Spleen (tissue), 11 donors: ENCODE measurements around the gene TMX4. TPM values are rescaled to one million over a fixed set of nuclear protein-coding genes. Genes with fewer than 3 reads are reported as not detected.
"Not testable (repeated sequence)": the region's sequence is repeated elsewhere in the genome, so short reads cannot be mapped to it uniquely, and the experiment has no call there.

Experiments used
- DNase-seq: peaks from one replicate; pipeline ENCODE4 v3.0.0-alpha.2; 2020
- H3K27ac ChIP-seq, 8 donors: fragments of 200-600 bp; sonication (generic) in 7 of 8; 1 replicate in 4 of 8; 2 replicates in 4 of 8; pipeline versions ENCODE4 v1.5.0 to v1.8.0; 2016 to 2021; ENCODE audit warnings: inconsistent platforms in 4 of 8, mild to moderate bottlenecking in 4 of 8, moderate library complexity in 1 of 8
- H3K27me3 ChIP-seq, 7 donors: fragments of 200-600 bp; sonication (generic) in 6 of 7; replicated peaks in 1 of 7; 1 replicate in 4 of 7; 2 replicates in 3 of 7; pipeline versions ENCODE4 v1.5.0 to v1.8.0; 2016 to 2021; ENCODE audit warnings: inconsistent platforms in 3 of 7, mild to moderate bottlenecking in 1 of 7
- H3K36me3 ChIP-seq, 6 donors: fragments of 200-600 bp; sonication (generic) in 5 of 6; 1 replicate in 4 of 6; 2 replicates in 2 of 6; pipeline versions ENCODE4 v1.5.0 to v1.8.0; 2016 to 2021; ENCODE audit warnings: inconsistent platforms in 2 of 6
- H3K4me1 ChIP-seq, 6 donors: fragments of 200-600 bp; sonication (generic) in 5 of 6; 1 replicate in 3 of 6; 2 replicates in 3 of 6; pipeline versions ENCODE4 v1.5.0 to v1.8.0; 2016 to 2021; ENCODE audit warnings: inconsistent platforms in 3 of 6
- H3K4me3 ChIP-seq, 8 donors: fragments of 200-600 bp; sonication (generic) in 7 of 8; 1 replicate in 4 of 8; 2 replicates in 4 of 8; pipeline versions ENCODE4 v1.5.0 to v1.8.0; 2016 to 2021; ENCODE audit warnings: inconsistent platforms in 4 of 8, mild to moderate bottlenecking in 4 of 8, moderate library complexity in 2 of 8
- H3K9me3 ChIP-seq, 8 donors: fragments of 200-600 bp; sonication (generic) in 7 of 8; 1 replicate in 4 of 8; 2 replicates in 4 of 8; pipeline versions ENCODE4 v1.5.0 to v1.8.0; 2016 to 2021; ENCODE audit warnings: inconsistent platforms in 4 of 8
- CTCF ChIP-seq, 11 experiments: fragments of 200-600 bp in 7 of 11; fragments of 450-650 bp in 4 of 11; sonication (generic) in 4 of 11; IDR thresholded peaks in 8 of 11; conservative IDR thresholded peaks in 3 of 11; 1 replicate in 7 of 11; 2 replicates in 4 of 11; pipeline versions ENCODE4 v1.4.0 to v1.8.0; 2016 to 2021; ENCODE audit warnings: antibody characterized with exemption in 11 of 11, inconsistent platforms in 4 of 11, mild to moderate bottlenecking in 1 of 11
- POLR2A ChIP-seq, 3 donors: fragments of 450-650 bp; IDR thresholded peaks; one replicate each; pipeline ENCODE4 v1.5.1; 2017; ENCODE audit warnings: antibody characterized with exemption in 3 of 3, mild to moderate bottlenecking in 1 of 3
- POLR2AphosphoS5 ChIP-seq, 3 donors: sonication (generic); formaldehyde crosslinking; IDR thresholded peaks; one replicate each; pipeline ENCODE4 v1.5.1; 2017; ENCODE audit warnings: antibody characterized with exemption in 3 of 3
- WGBS, 5 donors: extraction: QIAGEN DNeasy Blood & Tissue Kit in 3 of 5; methylation state at CpG; one replicate each; pipeline versions ENCODE4 v1.1.5 to v1.1.7; 2013 to 2018; 5-methylcytosine and 5-hydroxymethylcytosine counted together
- intact Hi-C: fragments of 100-400 bp; cut with DNase I; formaldehyde crosslinking; loops from one replicate; pipeline ENCODE4 v1.15.0; 2023; ENCODE audit warnings: low total_unique reads
- polyA plus RNA-seq, 3 donors: library from polyadenylated mRNA; stranded (reverse); fragments of 200-250 nt; gene quantifications; one replicate each; pipeline ENCODE4 v1.2.1, GENCODE V29; 2013
- total RNA-seq, 7 donors: library from RNA; depleted of rRNA in 3 of 7; stranded (reverse); fragments of >200 nt in 3 of 7; fragmentation: NEBNext Ultra II Directional in 4 of 7; extraction: Animal tissue kit (Norgen Biotek cat#: 25700) in 4 of 7; gene quantifications; one replicate each; pipeline versions ENCODE4 v1.1.0 to v1.2.1, GENCODE V29; 2016 to 2021
- donor health status: healthy with polysubstance abuse.
- donor health status: DM: no; HTN: no; CAD: no; lungs with moderate emphysema.
- donor health status: DM: no; HTN: no; CAD: no.
- donor health status: Bipolar disorder and iron deficiency.
- donor health status: healthy.
- donor health status: DM: no; HTN: no; CAD: no.
- donor health status: DM: yes; HTN: yes; CAD: no.

The TMX4 gene
- total and polyA plus RNA-seq, 10 donors: 7.5 to 56.3 (median 38.2) TPM

- intact Hi-C loops: no loop called here
- H3K36me3 ChIP-seq: no peaks in the 10 kb centered on the region
- DNase-seq: no peak
- no peaks in the 10 kb centered on the region for H3K4me1 ChIP-seq
- no peak overlapping the region for H3K4me3 ChIP-seq
- no peak for TF ChIP-seq POLR2AphosphoS5 (IDR thresholded peaks at IDR 0.05)
- TF ChIP-seq POLR2A (IDR thresholded peaks at IDR 0.05): no peak
- TF ChIP-seq CTCF (IDR thresholded peaks at IDR 0.05 in 8 of 11, conservative IDR thresholded peaks at IDR 0.05 in 3 of 11): no peak
- peaks cover 0 to 11% (median 2%) of the 10 kb centered on the region in 8 donors for H3K9me3 ChIP-seq
- 52 to 76% (median 54%) methylated on average over 1 of the region's 1 CpG for WGBS, 5 donors
- H3K27ac ChIP-seq: no peak overlapping the region
- H3K27me3 ChIP-seq: peaks cover 0 to 12% (median 0%) of the 10 kb centered on the region in 7 donors
Measured at GRCh38 chr20:7959484-7959883, 60.1 kb downstream of the TMX4 start.

- H3K4me3 ChIP-seq, H3K27me3 ChIP-seq, H3K36me3 ChIP-seq, H3K4me1 ChIP-seq, H3K27ac ChIP-seq, intact Hi-C loops, DNase-seq: not testable (repeated sequence)
- 72 to 85% (median 82%) methylated on average over 9 of the region's 9 CpGs for WGBS, 5 donors
- peaks cover 0 to 26% (median 12%) of the 10 kb centered on the region in 8 donors for H3K9me3 ChIP-seq
Measured at GRCh38 chr20:7956561-7956960, 63.0 kb downstream of the TMX4 start.

GRCh38 chr20:7950387-7950786, 69.2 kb downstream of the TMX4 start:
- Histone ChIP-seq H3K36me3 (no peaks in the 10 kb centered on the region), H3K27me3 (peaks cover 0 to 4% (median 0%) of the 10 kb centered on the region in 7 donors), H3K4me1 (no peaks in the 10 kb centered on the region), H3K4me3 (no peak overlapping the region), H3K9me3 (peaks cover 0 to 33% (median 16%) of the 10 kb centered on the region in 8 donors), H3K27ac (no peak overlapping the region)
- DNase-seq: no peak
- TF ChIP-seq POLR2A (IDR thresholded peaks at IDR 0.05) (no peak), CTCF (IDR thresholded peaks at IDR 0.05 in 8 of 11, conservative IDR thresholded peaks at IDR 0.05 in 3 of 11) (no peak), POLR2AphosphoS5 (IDR thresholded peaks at IDR 0.05) (no peak)
- WGBS, 5 donors: 70 to 87% (median 83%) methylated on average over 1 of the region's 1 CpG
- intact Hi-C loops: no loop called here

- no peak overlapping the region for H3K4me3 ChIP-seq
- 30 to 40% (median 39%) methylated on average over 2 of the region's 2 CpGs for WGBS, 5 donors
- H3K27me3 ChIP-seq: no peaks in the 10 kb centered on the region
- peaks cover 0 to 14% (median 5%) of the 10 kb centered on the region in 8 donors for H3K9me3 ChIP-seq
- H3K36me3 ChIP-seq: no peaks in the 10 kb centered on the region
- H3K4me1 ChIP-seq: no peaks in the 10 kb centered on the region
- no peak for DNase-seq
- intact Hi-C loops: no loop called here
- TF ChIP-seq POLR2AphosphoS5 (IDR thresholded peaks at IDR 0.05): no peak
- TF ChIP-seq CTCF (IDR thresholded peaks at IDR 0.05 in 8 of 11, conservative IDR thresholded peaks at IDR 0.05 in 3 of 11): no peak
- no peak for TF ChIP-seq POLR2A (IDR thresholded peaks at IDR 0.05)
- H3K27ac ChIP-seq: no peak overlapping the region
Measured at GRCh38 chr20:7943891-7944290, 75.7 kb downstream of the TMX4 start.

- TF ChIP-seq POLR2AphosphoS5 (IDR thresholded peaks at IDR 0.05) (no peak), POLR2A (IDR thresholded peaks at IDR 0.05) (no peak), CTCF (IDR thresholded peaks at IDR 0.05 in 8 of 11, conservative IDR thresholded peaks at IDR 0.05 in 3 of 11) (no peak)
- Histone ChIP-seq H3K27me3 (no peaks in the 10 kb centered on the region), H3K9me3 (no peaks in the 10 kb centered on the region), H3K27ac (no peak within 1 kb of the TSS), H3K4me1 (peaks cover 0 to 10% (median 0%) of the 10 kb centered on the region in 6 donors), H3K4me3 (no peak within 1 kb of the TSS), H3K36me3 (no peaks in the 10 kb centered on the region)
- intact Hi-C loops: no loop called here
- DNase-seq: no peak
- WGBS, 5 donors: 89 to 97% (median 93%) methylated on average over 3 of the region's 3 CpGs
Measured at GRCh38 chr20:7940341-7940740, 79.2 kb downstream of the TMX4 start, which contains the start of gene HAO1. Gene HAO1, minus strand, starts transcription at chr20:7940458. Its CDS starts 36 bp downstream, at chr20:7940422.
